ENCODE data around the gene GJB4.
"Not testable (repeated sequence)": the region's sequence is repeated elsewhere in the genome, so short reads cannot be mapped to it uniquely, and the experiment has no call there.

GJB4 gene

GRCh38 chr1:34746785-34747637 is 12.5 kb upstream of the GJB4 start:
- DNase-seq (ENCODE audit: low spot score), result no peak

GRCh38 chr1:34747638-34747941 is 11.9 kb upstream of the GJB4 start:
- no peak for DNase-seq (ENCODE audit: low spot score)

- DNase-seq (ENCODE audit: low spot score), result no peak
Observed at GRCh38 chr1:34749992-34750391, 9.5 kb upstream of the GJB4 start.

- no peak for DNase-seq (ENCODE audit: low spot score)
Observed at GRCh38 chr1:34750610-34751009, 8.9 kb upstream of the GJB4 start.

- DNase-seq (ENCODE audit: low spot score), result no peak
Observed at GRCh38 chr1:34753163-34753562, 6.4 kb upstream of the GJB4 start.

- no peak for DNase-seq (ENCODE audit: low spot score)
Observed at GRCh38 chr1:34754964-34755637, 4.4 kb upstream of the GJB4 start, which contains the start of gene GJB5. Gene GJB5, plus strand, starts transcription at chr1:34755047. Its CDS starts 2,284 bp downstream, at chr1:34757331.

- no peak for DNase-seq (ENCODE audit: low spot score)
Observed at GRCh38 chr1:34755961-34756360, 3.6 kb upstream of the GJB4 start.

GRCh38 chr1:34757386-34757785 is 2.2 kb upstream of the GJB4 start:
- no peak for DNase-seq (ENCODE audit: low spot score)

- no peak for DNase-seq (ENCODE audit: low spot score)
Observed at GRCh38 chr1:34758751-34759150, 789 bp upstream of the GJB4 start.

- DNase-seq (ENCODE audit: low spot score), result no peak
Observed at GRCh38 chr1:34761176-34761761, 1.7 kb downstream of the GJB4 start.

GRCh38 chr1:34761776-34762307 is 2.3 kb downstream of the GJB4 start:
- no peak for DNase-seq (ENCODE audit: low spot score)

- no peak for DNase-seq (ENCODE audit: low spot score)
Observed at GRCh38 chr1:34762474-34763141, 3.1 kb downstream of the GJB4 start.

GRCh38 chr1:34763142-34763781 is 3.7 kb downstream of the GJB4 start:
- no peak for DNase-seq (ENCODE audit: low spot score)

- no peak for DNase-seq (ENCODE audit: low spot score)
Observed at GRCh38 chr1:34768856-34769255, 9.3 kb downstream of the GJB4 start.

- DNase-seq (ENCODE audit: low spot score), result no peak
Observed at GRCh38 chr1:34770891-34771504, 11.5 kb downstream of the GJB4 start.

- no peak for DNase-seq (ENCODE audit: low spot score)
Observed at GRCh38 chr1:34771573-34772371, 12.2 kb downstream of the GJB4 start.

GRCh38 chr1:34773114-34773513 is 13.6 kb downstream of the GJB4 start:
- DNase-seq (ENCODE audit: low spot score), result not testable (repeated sequence)

GRCh38 chr1:34774957-34775356 is 15.4 kb downstream of the GJB4 start:
- no peak for DNase-seq (ENCODE audit: low spot score)

- DNase-seq (ENCODE audit: low spot score), result no peak
Observed at GRCh38 chr1:34776911-34777310, 17.4 kb downstream of the GJB4 start.

- no peak for DNase-seq (ENCODE audit: low spot score)
Observed at GRCh38 chr1:34777519-34778321, 18.2 kb downstream of the GJB4 start.
